ENCODE data around the gene WDR89. TPM values are rescaled to one million over a fixed set of nuclear protein-coding genes. Genes with fewer than 3 reads are reported as not detected.

WDR89 gene
- total and polyA plus RNA-seq, 9 of the 15 experiments (the other 6 are each of a cell fraction or from before 2014, with no cell fraction given), result 9.3 to 25.6 (median 16.2) TPM

DNA sequence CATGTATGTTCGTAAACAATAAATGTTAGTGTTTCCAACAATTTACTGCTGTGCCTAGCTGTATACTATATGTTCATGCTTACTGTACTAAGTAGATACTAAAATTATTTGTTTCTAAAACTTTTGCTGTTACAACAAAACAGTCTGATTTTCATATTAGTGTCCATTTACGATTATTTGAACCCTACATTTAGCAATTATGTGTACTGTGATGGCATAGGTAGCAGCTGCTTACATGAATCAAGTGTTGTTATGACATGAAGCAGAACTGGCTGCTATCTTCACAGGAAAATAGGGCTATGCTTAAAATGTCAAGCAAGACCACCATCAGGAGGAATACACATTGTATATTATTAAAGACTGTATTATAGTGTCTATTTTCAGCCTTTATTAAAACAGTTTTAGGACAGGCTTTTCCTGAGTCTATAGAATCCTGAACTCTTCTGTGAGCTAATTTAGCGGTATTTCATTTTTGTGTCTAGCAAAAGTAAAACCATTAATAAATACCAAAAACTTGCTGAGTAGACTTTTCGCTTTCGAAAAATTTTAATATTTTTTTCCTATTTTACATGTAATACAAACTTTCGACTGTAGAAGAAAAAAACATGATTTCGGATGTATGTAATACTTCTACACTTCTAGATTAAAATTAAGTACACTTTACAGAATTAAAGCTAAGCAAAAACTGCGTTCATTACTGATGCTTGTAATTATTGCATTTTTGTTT, 1.1 kb upstream of the WDR89 start:
- DNase-seq (ENCODE audit: extremely low read depth in 1 of 4, low spot score in 3 of 4), result peak in 1 of 4 experiments; percentile 20
- peaks cover 0 to 7% of the 10 kb centered on the region in 2 experiments; a peak in 4 of 5 replicates for H3K4me1 ChIP-seq (replicated peaks in 1 of 2; ENCODE audit: control insufficient read depth in 2 of 2, insufficient read depth in 2 of 2, low read length in 2 of 2)
- BruUV-seq (replicated peaks), result no TSS peak
- CTCF ChIA-PET (ENCODE audit: low intra/inter-chr PET ratio), result no interaction called here
- H3K27ac ChIP-seq (ENCODE audit: extremely low read depth, low read depth, low read length), result peak overlapping the region; percentile 92
- intact Hi-C loops (cut with micrococcal nuclease), result loop anchor here (2.0 kb wide), 1 partner anchor 84 kb away; no protein-coding TSS in a partner anchor
- POLR2A ChIA-PET, result interaction anchor here (0.6 to 1.7 kb wide), 7 partner anchors 9 to 150 kb away, joined by 3 to 7 read pairs (median 4); no protein-coding TSS in a partner anchor
- peak overlapping the region; percentile 56 for H3K4me3 ChIP-seq
- H3K4me2 ChIP-seq (ENCODE audit: insufficient read depth, low read length), result peak overlapping the region; percentile 87
- H2AFZ ChIP-seq (ENCODE audit: low read depth, low read length), result peak overlapping the region; percentile 92
- WGBS (ENCODE audit: insufficient coverage, low coverage, missing lambda C conversion rate), result 11% methylated on average over 8 of the region's 8 CpGs
- peaks cover 44% of the 10 kb centered on the region for H3K79me2 ChIP-seq (ENCODE audit: control insufficient read depth, insufficient read depth, low read length)
- FAIRE-seq, result peak; percentile 54
- H3K36me3 ChIP-seq (ENCODE audit: control insufficient read depth, insufficient read depth, low read length), result peaks cover 9% of the 10 kb centered on the region
- no peaks in the 10 kb centered on the region for H3K9me3 ChIP-seq (replicated peaks; ENCODE audit: control insufficient read depth, insufficient read depth, low read depth, low read length)
- no peaks in the 10 kb centered on the region for H3K9me1 ChIP-seq (ENCODE audit: control insufficient read depth, insufficient read depth, low read length)
- H4K20me1 ChIP-seq (replicated peaks; ENCODE audit: control insufficient read depth, insufficient read depth, low read length), result no peaks in the 10 kb centered on the region
- no peak for ATAC-seq
- in situ Hi-C loops (cut with MboI), result no loop called here
- TF ChIP-seq, protein P1, sequence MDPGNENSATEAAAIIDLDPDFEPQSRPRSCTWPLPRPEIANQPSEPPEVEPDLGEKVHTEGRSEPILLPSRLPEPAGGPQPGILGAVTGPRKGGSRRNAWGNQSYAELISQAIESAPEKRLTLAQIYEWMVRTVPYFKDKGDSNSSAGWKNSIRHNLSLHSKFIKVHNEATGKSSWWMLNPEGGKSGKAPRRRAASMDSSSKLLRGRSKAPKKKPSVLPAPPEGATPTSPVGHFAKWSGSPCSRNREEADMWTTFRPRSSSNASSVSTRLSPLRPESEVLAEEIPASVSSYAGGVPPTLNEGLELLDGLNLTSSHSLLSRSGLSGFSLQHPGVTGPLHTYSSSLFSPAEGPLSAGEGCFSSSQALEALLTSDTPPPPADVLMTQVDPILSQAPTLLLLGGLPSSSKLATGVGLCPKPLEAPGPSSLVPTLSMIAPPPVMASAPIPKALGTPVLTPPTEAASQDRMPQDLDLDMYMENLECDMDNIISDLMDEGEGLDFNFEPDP (CRISPR knock-in tag; IDR thresholded peaks at IDR 0.05), result no peak
- peak; percentile 16 for TF ChIP-seq MEIS2 (IDR thresholded peaks at IDR 0.05; ENCODE audit: partially characterized antibody)
- peak; percentile 82 for TF ChIP-seq ZNF316 (IDR thresholded peaks at IDR 0.05)
- no peak for TF ChIP-seq KDM5B (IDR thresholded peaks at IDR 0.05; ENCODE audit: insufficient replicate concordance, low read depth, low read length)
- TF ChIP-seq ZNF408 (CRISPR knock-in tag; IDR thresholded peaks at IDR 0.05; ENCODE audit: low read depth), result no peak
- 0 out of 2 replicates have a peak, but pooled peaks have one; percentile 26 for TF ChIP-seq ILF3 (IDR thresholded peaks at IDR 0.05; ENCODE audit: borderline replicate concordance)
- TF ChIP-seq TAF9B (IDR thresholded peaks at IDR 0.05; ENCODE audit: partially characterized antibody), result peak; percentile 0
- no peak for TF ChIP-seq ZNF165 (CRISPR knock-in tag; IDR thresholded peaks at IDR 0.05; ENCODE audit: borderline replicate concordance)
- TF ChIP-seq, protein P2, sequence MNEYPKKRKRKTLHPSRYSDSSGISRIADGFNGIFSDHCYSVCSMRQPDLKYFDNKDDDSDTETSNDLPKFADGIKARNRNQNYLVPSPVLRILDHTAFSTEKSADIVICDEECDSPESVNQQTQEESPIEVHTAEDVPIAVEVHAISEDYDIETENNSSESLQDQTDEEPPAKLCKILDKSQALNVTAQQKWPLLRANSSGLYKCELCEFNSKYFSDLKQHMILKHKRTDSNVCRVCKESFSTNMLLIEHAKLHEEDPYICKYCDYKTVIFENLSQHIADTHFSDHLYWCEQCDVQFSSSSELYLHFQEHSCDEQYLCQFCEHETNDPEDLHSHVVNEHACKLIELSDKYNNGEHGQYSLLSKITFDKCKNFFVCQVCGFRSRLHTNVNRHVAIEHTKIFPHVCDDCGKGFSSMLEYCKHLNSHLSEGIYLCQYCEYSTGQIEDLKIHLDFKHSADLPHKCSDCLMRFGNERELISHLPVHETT (CRISPR knock-in tag; conservative IDR thresholded peaks at IDR 0.05 in 1 of 2, IDR thresholded peaks at IDR 0.05 in 1 of 2), result 0 out of 4 replicates have a peak, but pooled peaks of 1 of the 2 experiments have one; percentile 13
- peak; percentile 69 for TF ChIP-seq C11orf30 (IDR thresholded peaks at IDR 0.05; ENCODE audit: low read depth)
- TF ChIP-seq MAFG (tag; conservative IDR thresholded peaks at IDR 0.05), result peak; percentile 46; the same call in 1 of the 2 replicates
- H3K27me3 ChIP-seq (ENCODE audit: control insufficient read depth in 2 of 2, insufficient read depth in 2 of 2, low read length in 2 of 2), result no peaks in the 10 kb centered on the region
- H3K9ac ChIP-seq (ENCODE audit: insufficient read depth in 1 of 2, low read depth in 2 of 2, low read length in 2 of 2), result peak overlapping the region in 1 of 2 experiments; percentile 93; a peak in 3 of 4 replicates
